SK-N-SH (cell line): ENCODE data around the gene PSMA5. TPM values are rescaled to one million over a fixed set of nuclear protein-coding genes. Genes with fewer than 3 reads are reported as not detected.
A peak's percentile ranks its signal among the peaks of the same experiment; 100 is the strongest.

Experiments
- CTCF ChIA-PET: fragments of 300-600, 350-600 bp; formaldehyde crosslinking; extraction: SDS; loops from one replicate; lab custom pipeline; 2021; lab: Yijun Ruan, JAX
- POLR2A ChIA-PET: fragments of 350-600 bp; sonication (Branson Sonifier 250); formaldehyde crosslinking; extraction: SDS; loops from one replicate; lab custom pipeline; 2020; ENCODE audit warnings: antibody characterized with exemption, inconsistent platforms; lab: Yijun Ruan, JAX
- DNase-seq: peaks from one replicate; pipeline ENCODE4 v3.0.0; 2012
- H2AFZ ChIP-seq: fragments of 200-600 bp; sonication (generic); 2 replicates; pipeline ENCODE4 v1.8.1; 2016; ENCODE audit warnings: antibody characterized with exemption, mild to moderate bottlenecking, low read depth
- H3F3A ChIP-seq: fragments of 200-600 bp; sonication (generic); replicated peaks from 2 replicates; pipeline ENCODE3; 2016; ENCODE audit warnings: antibody characterized with exemption, mild to moderate bottlenecking; ENCODE audit not compliant: insufficient read depth
- H3K27ac ChIP-seq, 2 experiments: fragments of 200-500 bp in 1 of 2; fragments of 200-600 bp in 1 of 2; sonication (Bioruptor generic) in 1 of 2; sonication (generic), shearing (Covaris generic) in 1 of 2; 2 replicates each; pipeline versions ENCODE4 v1.5.1 to v1.6.1; 2014 to 2016; ENCODE audit warnings: low read depth in 2 of 2, inconsistent platforms in 1 of 2, low read length in 1 of 2, mild to moderate bottlenecking in 1 of 2, mixed read lengths in 1 of 2
- H3K27me3 ChIP-seq: fragments of 200-600 bp; sonication (generic), shearing (Covaris generic); 2 replicates; pipeline ENCODE4 v1.6.1; 2016; ENCODE audit warnings: mixed run types; ENCODE audit not compliant: insufficient read depth
- H3K36me3 ChIP-seq, 2 experiments: fragments of 200-500 bp in 1 of 2; fragments of 200-600 bp in 1 of 2; sonication (Bioruptor generic) in 1 of 2; sonication (generic) in 1 of 2; replicated peaks in 1 of 2; 2 replicates each; pipeline versions ENCODE3 to v1.5.1; 2014 to 2016; ENCODE audit warnings: low read length in 1 of 2, mild to moderate bottlenecking in 1 of 2; ENCODE audit not compliant: insufficient read depth in 2 of 2, control insufficient read depth in 1 of 2
- H3K4me1 ChIP-seq, 2 experiments: fragments of 200-500 bp in 1 of 2; fragments of 200-600 bp in 1 of 2; sonication (Bioruptor generic) in 1 of 2; sonication (generic), shearing (Covaris generic) in 1 of 2; 2 replicates each; pipeline versions ENCODE4 v1.5.1 to v1.6.1; 2014 to 2016; ENCODE audit warnings: low read depth in 1 of 2, low read length in 1 of 2, mixed run types in 1 of 2; ENCODE audit not compliant: insufficient read depth in 2 of 2, control insufficient read depth in 1 of 2
- H3K4me2 ChIP-seq: fragments of 200-600 bp; sonication (generic), shearing (Covaris generic); 2 replicates; pipeline ENCODE4 v1.6.1; 2017; ENCODE audit warnings: mixed run types
- H3K4me3 ChIP-seq, 2 experiments: fragments of 200-500 bp in 1 of 2; fragments of 200-600 bp in 1 of 2; sonication (Bioruptor generic) in 1 of 2; sonication (generic), shearing (Covaris generic) in 1 of 2; 2 replicates each; pipeline versions ENCODE4 v1.5.1 to v1.8.1; 2014 to 2016; ENCODE audit warnings: low read depth in 2 of 2, inconsistent platforms in 1 of 2, low read length in 1 of 2, mild to moderate bottlenecking in 1 of 2, mixed read lengths in 1 of 2, moderate library complexity in 1 of 2
- H3K79me2 ChIP-seq: fragments of 200-600 bp; sonication (generic); 2 replicates; pipeline ENCODE4 v1.8.1; 2017; ENCODE audit warnings: mild to moderate bottlenecking; ENCODE audit not compliant: insufficient read depth
- H3K9ac ChIP-seq: fragments of 200-600 bp; sonication (generic); 2 replicates; pipeline ENCODE4 v1.6.1; 2017; ENCODE audit warnings: mixed run types
- H3K9me2 ChIP-seq: fragments of 200-600 bp; sonication (generic); 2 replicates; pipeline ENCODE4 v1.6.1; 2017; ENCODE audit warnings: mixed run types
- H3K9me3 ChIP-seq: fragments of 200-600 bp; sonication (generic); 2 replicates; pipeline ENCODE4 v1.6.1; 2017; ENCODE audit warnings: mixed run types, mild to moderate bottlenecking, moderate library complexity
- H4K20me1 ChIP-seq: fragments of 200-600 bp; sonication (generic); 2 replicates; pipeline ENCODE4 v1.6.1; 2017; ENCODE audit warnings: mild to moderate bottlenecking, mixed run types; ENCODE audit not compliant: insufficient read depth
- ELF1 ChIP-seq: IDR thresholded peaks from 2 replicates; pipeline ENCODE4 v1.4.0; 2012
- EP300 ChIP-seq, 2 experiments: IDR thresholded peaks; 2 replicates each; pipeline versions ENCODE4 v1.4.0 to v1.6.1; 2012; ENCODE audit warnings: borderline replicate concordance in 1 of 2, low read depth in 1 of 2, low read length in 1 of 2
- FOXJ3 ChIP-seq: sonication (generic); formaldehyde crosslinking; IDR thresholded peaks from 2 replicates; pipeline ENCODE4 v1.5.1; 2020; ENCODE audit warnings: mild to moderate bottlenecking, missing genetic modification reagents
- GABPA ChIP-seq: IDR thresholded peaks from 2 replicates; pipeline ENCODE4 v1.4.0; 2012; ENCODE audit warnings: low read depth, mild to moderate bottlenecking
- JUND ChIP-seq: IDR thresholded peaks from 2 replicates; pipeline ENCODE4 v1.4.0; 2012
- MXI1 ChIP-seq: IDR thresholded peaks from 2 replicates; pipeline ENCODE4 v1.6.1; 2012; ENCODE audit warnings: mild to moderate bottlenecking, low read depth, low read length, improper control_type of control experiment
- NFIC ChIP-seq: IDR thresholded peaks from 2 replicates; pipeline ENCODE4 v1.4.0; 2012; ENCODE audit warnings: borderline replicate concordance
- POLR2AphosphoS5 ChIP-seq: IDR thresholded peaks from 2 replicates; pipeline ENCODE4 v1.6.1; 2012; ENCODE audit warnings: low read depth, low read length
- RFX5 ChIP-seq: IDR thresholded peaks from 2 replicates; pipeline ENCODE4 v1.6.1; 2012; ENCODE audit warnings: mild to moderate bottlenecking, improper control_type of control experiment, low read length
- SIN3A ChIP-seq: IDR thresholded peaks from 2 replicates; pipeline ENCODE4 v1.6.1; 2012; ENCODE audit warnings: low read depth, mild to moderate bottlenecking, low read length, moderate library complexity, borderline replicate concordance
- SMC3 ChIP-seq: IDR thresholded peaks from 2 replicates; pipeline ENCODE4 v1.6.1; 2012; ENCODE audit warnings: low read depth, low read length, improper control_type of control experiment
- TEAD4 ChIP-seq: IDR thresholded peaks from 2 replicates; pipeline ENCODE4 v1.4.0; 2012; ENCODE audit warnings: mild to moderate bottlenecking, borderline replicate concordance; ENCODE audit not compliant: insufficient read depth
- YY1 ChIP-seq: IDR thresholded peaks from 2 replicates; pipeline ENCODE4 v1.4.0; 2012; ENCODE audit warnings: low read depth, mild to moderate bottlenecking
- WGBS: methylation state at CpG from one replicate; pipeline ENCODE4 v1.1.6; 2017; ENCODE audit warnings: low lambda C conversion rate; 5-methylcytosine and 5-hydroxymethylcytosine counted together
- polyA plus RNA-seq, 3 experiments: library from polyadenylated mRNA; depleted of rRNA; stranded (reverse); fragments of >200 nt; gene quantifications; 2 replicates each; pipeline ENCODE4 v1.2.3, GENCODE V29; 2012
- TF ChIP-seq, protein P1 (sequence below): IDR thresholded peaks from 2 replicates; pipeline ENCODE4 v1.4.0; 2012; ENCODE audit warnings: low read depth
- TF ChIP-seq, protein P2 (sequence below): IDR thresholded peaks from 2 replicates; pipeline ENCODE4 v1.6.1; 2012; ENCODE audit warnings: mild to moderate bottlenecking, low read depth, low read length, moderate library complexity
- TF ChIP-seq, protein P3 (sequence below): fragments of 150-350 bp; IDR thresholded peaks from 2 replicates; pipeline ENCODE4 v1.6.1; 2016; ENCODE audit warnings: mild to moderate bottlenecking, low read depth, low read length
- TF ChIP-seq, protein P4 (sequence below): IDR thresholded peaks from 2 replicates; pipeline ENCODE4; 2012

PSMA5 gene
- polyA plus RNA-seq, 1 of the 3 experiments (the other 2 are of a cell fraction) = 118 TPM

DNA sequence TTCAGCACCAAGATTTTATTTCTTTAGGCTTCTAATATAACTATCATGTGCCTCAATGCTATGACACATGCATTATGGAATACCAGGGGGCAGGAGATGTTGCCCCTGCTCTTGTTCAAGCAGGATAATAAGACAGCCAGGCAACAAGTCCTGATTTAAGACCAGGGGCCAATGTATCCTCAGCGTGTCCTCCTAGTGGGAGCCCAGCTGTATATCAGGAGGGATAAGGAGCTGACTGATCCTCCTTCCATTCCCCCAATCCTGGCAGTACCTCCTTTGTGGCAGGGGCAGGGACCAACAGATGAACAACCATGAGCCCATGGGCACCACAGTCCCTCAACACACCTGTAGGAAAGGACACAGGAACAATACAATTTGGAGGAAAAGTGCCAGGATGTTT lies 57.8 kb downstream of the PSMA5 start:
- H3K79me2 ChIP-seq = peaks cover 23% of the 10 kb centered on the region; the same call in 1 of the 2 replicates
- no peak for DNase-seq
- no peaks in the 10 kb centered on the region for H3K27me3 ChIP-seq
- peak overlapping the region in 1 of 2 experiments; percentile 88; a peak in 1 of 4 replicates for H3K27ac ChIP-seq
- H4K20me1 ChIP-seq = no peaks in the 10 kb centered on the region
- H3K4me2 ChIP-seq = peak overlapping the region; percentile 13; the same call in 1 of the 2 replicates
- H3F3A ChIP-seq = peaks cover 27% of the 10 kb centered on the region
- no peak for TF ChIP-seq RFX5
- TF ChIP-seq SIN3A = no peak
- no peak for TF ChIP-seq MXI1
- no peak for TF ChIP-seq ELF1
- TF ChIP-seq, protein P1, sequence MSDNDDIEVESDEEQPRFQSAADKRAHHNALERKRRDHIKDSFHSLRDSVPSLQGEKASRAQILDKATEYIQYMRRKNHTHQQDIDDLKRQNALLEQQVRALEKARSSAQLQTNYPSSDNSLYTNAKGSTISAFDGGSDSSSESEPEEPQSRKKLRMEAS = no peak
- TF ChIP-seq, protein P2, sequence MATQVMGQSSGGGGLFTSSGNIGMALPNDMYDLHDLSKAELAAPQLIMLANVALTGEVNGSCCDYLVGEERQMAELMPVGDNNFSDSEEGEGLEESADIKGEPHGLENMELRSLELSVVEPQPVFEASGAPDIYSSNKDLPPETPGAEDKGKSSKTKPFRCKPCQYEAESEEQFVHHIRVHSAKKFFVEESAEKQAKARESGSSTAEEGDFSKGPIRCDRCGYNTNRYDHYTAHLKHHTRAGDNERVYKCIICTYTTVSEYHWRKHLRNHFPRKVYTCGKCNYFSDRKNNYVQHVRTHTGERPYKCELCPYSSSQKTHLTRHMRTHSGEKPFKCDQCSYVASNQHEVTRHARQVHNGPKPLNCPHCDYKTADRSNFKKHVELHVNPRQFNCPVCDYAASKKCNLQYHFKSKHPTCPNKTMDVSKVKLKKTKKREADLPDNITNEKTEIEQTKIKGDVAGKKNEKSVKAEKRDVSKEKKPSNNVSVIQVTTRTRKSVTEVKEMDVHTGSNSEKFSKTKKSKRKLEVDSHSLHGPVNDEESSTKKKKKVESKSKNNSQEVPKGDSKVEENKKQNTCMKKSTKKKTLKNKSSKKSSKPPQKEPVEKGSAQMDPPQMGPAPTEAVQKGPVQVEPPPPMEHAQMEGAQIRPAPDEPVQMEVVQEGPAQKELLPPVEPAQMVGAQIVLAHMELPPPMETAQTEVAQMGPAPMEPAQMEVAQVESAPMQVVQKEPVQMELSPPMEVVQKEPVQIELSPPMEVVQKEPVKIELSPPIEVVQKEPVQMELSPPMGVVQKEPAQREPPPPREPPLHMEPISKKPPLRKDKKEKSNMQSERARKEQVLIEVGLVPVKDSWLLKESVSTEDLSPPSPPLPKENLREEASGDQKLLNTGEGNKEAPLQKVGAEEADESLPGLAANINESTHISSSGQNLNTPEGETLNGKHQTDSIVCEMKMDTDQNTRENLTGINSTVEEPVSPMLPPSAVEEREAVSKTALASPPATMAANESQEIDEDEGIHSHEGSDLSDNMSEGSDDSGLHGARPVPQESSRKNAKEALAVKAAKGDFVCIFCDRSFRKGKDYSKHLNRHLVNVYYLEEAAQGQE = no peak
- no peaks in the 10 kb centered on the region for H3K9me3 ChIP-seq
- CTCF ChIA-PET = no interaction called here
- no peak overlapping the region for H2AFZ ChIP-seq
- H3K4me3 ChIP-seq = no peak overlapping the region
- WGBS = 89% methylated on average over 1 of the region's 1 CpG
- no peak overlapping the region for H3K9ac ChIP-seq
- peaks cover 0 to 26% of the 10 kb centered on the region in 2 experiments; a peak in 2 of 4 replicates for H3K4me1 ChIP-seq
- no peaks in the 10 kb centered on the region for H3K9me2 ChIP-seq
- POLR2A ChIA-PET = no interaction called here
- H3K36me3 ChIP-seq = peaks cover 0 to 8% of the 10 kb centered on the region in 2 experiments

DNA sequence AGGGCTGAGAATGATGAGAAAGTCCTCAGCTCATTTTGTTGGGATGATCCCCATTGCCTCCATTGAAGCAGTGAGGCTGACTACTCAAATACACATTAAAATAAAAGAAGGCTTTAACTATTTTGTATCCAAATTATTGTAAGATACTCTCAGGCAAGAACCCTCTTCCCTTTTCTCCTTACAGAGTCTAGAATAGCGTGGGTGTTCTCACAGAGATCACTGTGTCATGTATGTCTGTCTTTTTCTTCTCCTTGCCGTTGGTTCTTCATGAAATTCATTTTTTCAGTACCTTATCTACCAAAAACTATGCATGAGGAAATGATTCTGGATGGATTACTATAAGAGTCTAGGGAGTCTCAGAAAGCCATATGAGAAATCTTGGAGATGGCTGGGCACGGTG lies 58.6 kb downstream of the PSMA5 start:
- no peaks in the 10 kb centered on the region for H3K9me3 ChIP-seq
- peaks cover 27% of the 10 kb centered on the region for H3F3A ChIP-seq
- H3K27ac ChIP-seq = no peak overlapping the region
- H2AFZ ChIP-seq = no peak overlapping the region
- WGBS = 89% methylated on average over 3 of the region's 3 CpGs
- peaks cover 14% of the 10 kb centered on the region; the same call in 1 of the 2 replicates for H3K79me2 ChIP-seq
- H3K9ac ChIP-seq = no peak overlapping the region
- H3K4me3 ChIP-seq = no peak overlapping the region
- CTCF ChIA-PET = interaction anchor here (0.8 kb wide), 1 partner anchor 16 kb away, joined by 3 read pairs; no protein-coding TSS in a partner anchor
- H3K4me2 ChIP-seq = no peak overlapping the region
- peaks cover 0 to 26% of the 10 kb centered on the region in 2 experiments; a peak in 2 of 4 replicates for H3K4me1 ChIP-seq
- POLR2A ChIA-PET = no interaction called here
- no peaks in the 10 kb centered on the region for H3K9me2 ChIP-seq
- H3K36me3 ChIP-seq = peaks cover 0 to 8% of the 10 kb centered on the region in 2 experiments
- H4K20me1 ChIP-seq = no peaks in the 10 kb centered on the region
- DNase-seq = no peak
- H3K27me3 ChIP-seq = no peaks in the 10 kb centered on the region
- TF ChIP-seq RFX5 (no peak), JUND (no peak), ELF1 (no peak), MXI1 (no peak), EP300 (IDR thresholded peaks at IDR 0.05; ENCODE audit: borderline replicate concordance in 1 of 2, low read depth in 1 of 2, low read length in 1 of 2) (no peak), YY1 (no peak), POLR2AphosphoS5 (no peak), FOXJ3 (no peak), SMC3 (no peak), GABPA (no peak), NFIC (no peak), TEAD4 (no peak)
- TF ChIP-seq, protein P3, sequence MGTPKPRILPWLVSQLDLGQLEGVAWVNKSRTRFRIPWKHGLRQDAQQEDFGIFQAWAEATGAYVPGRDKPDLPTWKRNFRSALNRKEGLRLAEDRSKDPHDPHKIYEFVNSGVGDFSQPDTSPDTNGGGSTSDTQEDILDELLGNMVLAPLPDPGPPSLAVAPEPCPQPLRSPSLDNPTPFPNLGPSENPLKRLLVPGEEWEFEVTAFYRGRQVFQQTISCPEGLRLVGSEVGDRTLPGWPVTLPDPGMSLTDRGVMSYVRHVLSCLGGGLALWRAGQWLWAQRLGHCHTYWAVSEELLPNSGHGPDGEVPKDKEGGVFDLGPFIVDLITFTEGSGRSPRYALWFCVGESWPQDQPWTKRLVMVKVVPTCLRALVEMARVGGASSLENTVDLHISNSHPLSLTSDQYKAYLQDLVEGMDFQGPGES = no peak
- TF ChIP-seq, protein P2 = no peak
- TF ChIP-seq, protein P4, sequence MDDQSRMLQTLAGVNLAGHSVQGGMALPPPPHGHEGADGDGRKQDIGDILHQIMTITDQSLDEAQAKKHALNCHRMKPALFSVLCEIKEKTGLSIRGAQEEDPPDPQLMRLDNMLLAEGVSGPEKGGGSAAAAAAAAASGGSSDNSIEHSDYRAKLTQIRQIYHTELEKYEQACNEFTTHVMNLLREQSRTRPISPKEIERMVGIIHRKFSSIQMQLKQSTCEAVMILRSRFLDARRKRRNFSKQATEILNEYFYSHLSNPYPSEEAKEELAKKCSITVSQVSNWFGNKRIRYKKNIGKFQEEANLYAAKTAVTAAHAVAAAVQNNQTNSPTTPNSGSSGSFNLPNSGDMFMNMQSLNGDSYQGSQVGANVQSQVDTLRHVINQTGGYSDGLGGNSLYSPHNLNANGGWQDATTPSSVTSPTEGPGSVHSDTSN = no peak
